GM04503 (cell line): ENCODE results near the gene JAK3.

Source experiments
- DNase-seq: peaks from one replicate; pipeline ENCODE4 v3.0.0-alpha.2; 2012; ENCODE audit warnings: low read depth

JAK3 gene

GRCh38 chr19:17840019-17840418 is 7.8 kb downstream of the JAK3 start:
- no peak for DNase-seq

- no peak for DNase-seq
Observed at GRCh38 chr19:17837972-17838371, 9.8 kb downstream of the JAK3 start.

GRCh38 chr19:17836530-17836929 is 11.3 kb downstream of the JAK3 start:
- no peak for DNase-seq

- DNase-seq, result no peak
Observed at GRCh38 chr19:17835182-17836006, 12.4 kb downstream of the JAK3 start.

GRCh38 chr19:17834350-17835181 is 13.2 kb downstream of the JAK3 start:
- DNase-seq, result no peak

GRCh38 chr19:17832443-17833208 is 15.2 kb downstream of the JAK3 start:
- no peak for DNase-seq

- DNase-seq, result no peak
Observed at GRCh38 chr19:17831419-17831888, 16.3 kb downstream of the JAK3 start.

- no peak for DNase-seq
Observed at GRCh38 chr19:17830567-17831418, 17.0 kb downstream of the JAK3 start.

- DNase-seq, result no peak
Observed at GRCh38 chr19:17829855-17830566, 17.8 kb downstream of the JAK3 start.

- no peak for DNase-seq
Observed at GRCh38 chr19:17826508-17827056, 21.2 kb downstream of the JAK3 start.

GRCh38 chr19:17824339-17824738 is 23.4 kb downstream of the JAK3 start:
- DNase-seq, result no peak

- no peak for DNase-seq
Observed at GRCh38 chr19:17821190-17821589, 26.6 kb downstream of the JAK3 start, which contains the start of gene INSL3. Gene INSL3 (minus strand): TSS chr19:17821519. CDS start chr19:17821506, 13 bp downstream.

- no peak for DNase-seq
Observed at GRCh38 chr19:17817668-17818363, 30.0 kb downstream of the JAK3 start.

- no peak for DNase-seq
Observed at GRCh38 chr19:17812099-17812498, 35.7 kb downstream of the JAK3 start.

- no peak for DNase-seq
Observed at GRCh38 chr19:17811681-17812080, 36.1 kb downstream of the JAK3 start.

GRCh38 chr19:17811103-17811502 is 36.7 kb downstream of the JAK3 start:
- no peak for DNase-seq

- DNase-seq, result no peak
Observed at GRCh38 chr19:17807731-17808316, 40.0 kb downstream of the JAK3 start.

GRCh38 chr19:17806945-17807344 is 40.8 kb downstream of the JAK3 start:
- no peak for DNase-seq

GRCh38 chr19:17805427-17805826 is 42.4 kb downstream of the JAK3 start:
- no peak for DNase-seq
